Mesodermal cell (in vitro differentiated cells): ENCODE measurements around the gene SERPINB1.
"Not testable (repeated sequence)": the region's sequence is repeated elsewhere in the genome, so short reads cannot be mapped to it uniquely, and the experiment has no call there.

ENCODE experiments used
- H3K27ac ChIP-seq: 2 replicates; pipeline ENCODE4 v1.7.0; 2013; ENCODE audit warnings: mild to moderate bottlenecking, low read depth, low read length, moderate library complexity; ENCODE audit not compliant: severe bottlenecking
- H3K36me3 ChIP-seq: 2 replicates; pipeline ENCODE4 v1.7.1; 2013; ENCODE audit warnings: mild to moderate bottlenecking, low read length, moderate library complexity; ENCODE audit not compliant: control insufficient read depth, insufficient read depth
- H3K4me1 ChIP-seq: one replicate; pipeline ENCODE4 v1.7.1; 2013; ENCODE audit warnings: mild to moderate bottlenecking, low read length; ENCODE audit not compliant: insufficient read depth, control insufficient read depth, poor library complexity, severe bottlenecking
- H3K4me3 ChIP-seq: 2 replicates; pipeline ENCODE4 v1.7.0; 2013; ENCODE audit warnings: low read length, control low read depth, mild to moderate bottlenecking; ENCODE audit not compliant: insufficient read depth, poor library complexity, severe bottlenecking; ENCODE audit errors: extremely low read depth
- H3K9me3 ChIP-seq: 2 replicates; pipeline ENCODE4 v1.7.1; 2013; ENCODE audit warnings: mild to moderate bottlenecking, low read length, moderate library complexity; ENCODE audit not compliant: control insufficient read depth
- WGBS, 2 experiments: methylation state at CpG; one replicate each; pipeline ENCODE4 v1.1.5; 2013; ENCODE audit warnings: missing lambda C conversion rate in 2 of 2; ENCODE audit not compliant: insufficient coverage in 2 of 2; 5-methylcytosine and 5-hydroxymethylcytosine counted together

The SERPINB1 gene

DNA sequence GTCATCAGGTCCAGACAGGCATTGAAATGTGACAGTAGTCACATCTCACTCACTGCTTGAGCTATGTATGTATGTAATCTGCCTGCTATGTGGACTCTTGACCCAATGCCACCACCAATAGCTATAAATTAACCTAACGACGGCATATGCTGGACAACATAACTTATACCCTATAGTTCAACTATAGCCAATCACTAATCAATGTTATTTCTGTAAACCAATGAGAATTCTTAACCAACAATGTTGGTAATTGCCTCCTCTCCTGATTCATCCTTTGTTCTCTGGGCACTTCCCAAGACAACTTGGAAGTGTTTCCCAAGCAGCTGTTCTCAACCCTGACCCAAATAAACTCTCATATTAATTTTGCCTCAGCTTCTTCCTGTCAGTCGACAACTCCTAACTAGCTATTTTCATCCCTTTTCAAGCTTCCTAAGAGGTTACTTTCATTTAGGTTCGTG is 24.1 kb upstream of the SERPINB1 start:
- WGBS, 2 experiments, result 76 to 79% methylated on average over 2 to 3 of the region's 4 CpGs
- Histone ChIP-seq H3K9me3 (no peaks in the 10 kb centered on the region), H3K36me3 (no peaks in the 10 kb centered on the region), H3K4me1 (peaks cover 18% of the 10 kb centered on the region), H3K4me3 (no peak overlapping the region), H3K27ac (peak overlapping the region; percentile 51)

DNA sequence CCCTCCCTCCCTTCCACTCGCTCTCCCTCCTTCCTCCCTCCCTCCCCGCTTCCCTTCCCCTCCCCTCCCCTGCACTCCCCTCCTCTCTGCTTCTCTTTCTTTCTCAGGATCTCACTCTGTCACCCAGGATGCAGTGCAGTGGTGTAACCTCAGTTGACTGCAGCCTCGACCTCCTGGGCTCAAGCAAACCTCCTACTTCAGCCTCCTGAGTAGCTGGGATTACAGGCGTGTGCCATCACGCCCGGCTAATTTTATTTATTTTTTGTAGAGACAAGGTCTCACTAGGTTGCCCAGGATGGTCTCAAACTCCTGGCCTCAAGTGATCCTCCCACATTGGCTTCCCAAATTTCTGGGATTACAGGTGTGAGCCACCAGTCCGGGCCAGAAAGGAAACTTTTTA is 23.6 kb upstream of the SERPINB1 start:
- Histone ChIP-seq H3K9me3 (no peaks in the 10 kb centered on the region), H3K36me3 (no peaks in the 10 kb centered on the region)
- WGBS, 2 experiments, result 70 to 84% methylated on average over 5 of the region's 7 CpGs

DNA sequence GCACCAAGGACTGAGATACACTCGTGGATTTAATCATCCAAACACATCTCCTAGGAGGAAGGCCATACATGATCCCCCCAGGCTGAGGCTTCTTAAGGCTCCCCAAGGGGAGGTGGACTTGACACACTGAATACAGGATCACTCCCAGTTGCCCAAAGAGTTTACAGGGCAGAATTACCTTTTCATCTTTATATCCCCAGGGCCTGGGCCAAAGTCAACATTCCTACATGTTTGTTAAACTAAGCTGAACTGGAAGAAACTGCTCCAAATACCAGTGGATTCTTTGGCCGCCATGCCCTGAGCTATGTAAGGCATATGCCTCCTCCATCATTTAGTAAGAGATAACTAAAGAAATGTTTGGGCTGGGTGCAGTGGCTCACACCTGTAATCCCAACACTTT is 22.2 kb upstream of the SERPINB1 start:
- Histone ChIP-seq H3K9me3 (no peaks in the 10 kb centered on the region), H3K4me3 (no peak overlapping the region), H3K27ac (no peak overlapping the region), H3K4me1 (peaks cover 19% of the 10 kb centered on the region), H3K36me3 (no peaks in the 10 kb centered on the region)
- WGBS, 2 experiments, result 80 to 93% methylated on average over 1 to 2 of the region's 2 CpGs

More for the DNA sequence above, 23.6 kb upstream of the SERPINB1 start:
- Histone ChIP-seq H3K4me1 (peaks cover 16% of the 10 kb centered on the region), H3K27ac (no peak overlapping the region), H3K4me3 (no peak overlapping the region)

DNA sequence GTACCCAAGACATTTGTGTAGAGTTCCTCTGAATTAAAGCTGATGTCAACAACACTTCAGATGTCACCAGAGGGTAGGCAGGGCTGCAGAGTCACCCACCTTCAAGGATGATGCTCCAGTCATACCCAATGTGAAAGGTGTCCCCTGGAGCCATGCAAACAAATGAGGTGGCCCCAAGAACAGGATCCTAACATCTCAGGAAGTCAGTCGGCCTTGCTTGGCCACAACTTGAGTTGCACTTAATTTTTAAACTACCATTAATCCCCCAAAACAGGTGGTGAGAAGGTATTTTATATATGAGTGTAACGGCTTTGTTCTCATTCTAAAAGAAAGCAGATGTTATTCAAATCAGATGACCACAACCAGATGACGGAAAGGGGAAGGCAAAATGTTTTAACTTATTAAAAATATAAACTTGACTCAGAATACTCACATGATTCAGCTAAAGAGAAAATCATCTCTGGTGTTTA is 21.1 kb upstream of the SERPINB1 start:
- H3K4me1 ChIP-seq, result peaks cover 17% of the 10 kb centered on the region
- no peaks in the 10 kb centered on the region for H3K9me3 ChIP-seq
- no peak overlapping the region for H3K27ac ChIP-seq
- H3K4me3 ChIP-seq, result no peak overlapping the region
- no peaks in the 10 kb centered on the region for H3K36me3 ChIP-seq
- WGBS, 2 experiments, result no CpG with 5 or more reads among the region's 3 CpGs

DNA sequence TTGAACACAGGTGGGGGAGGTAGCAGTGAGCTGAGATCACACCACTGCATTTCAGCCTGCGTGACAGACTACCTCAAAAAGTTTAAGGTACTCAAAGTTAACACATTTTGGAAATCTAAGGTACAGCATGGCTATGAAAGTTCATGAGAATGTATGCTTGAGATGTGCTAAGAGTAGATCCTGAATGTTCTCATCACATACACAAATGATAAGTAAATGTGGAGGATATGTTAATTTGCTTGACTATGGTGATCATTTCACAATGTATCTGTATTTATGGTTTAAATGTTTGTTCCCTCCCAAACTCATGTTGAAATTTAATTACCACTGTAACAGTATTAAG is 20.1 kb upstream of the SERPINB1 start:
- H3K27ac ChIP-seq, result no peak overlapping the region
- no peaks in the 10 kb centered on the region for H3K36me3 ChIP-seq
- no peak overlapping the region for H3K4me3 ChIP-seq
- WGBS, 2 experiments, result 100% methylated on average over 1 of the region's 1 CpG; no CpG with 5 or more reads in 1 of the 2 experiments
- no peaks in the 10 kb centered on the region for H3K9me3 ChIP-seq
- peaks cover 27% of the 10 kb centered on the region for H3K4me1 ChIP-seq

DNA sequence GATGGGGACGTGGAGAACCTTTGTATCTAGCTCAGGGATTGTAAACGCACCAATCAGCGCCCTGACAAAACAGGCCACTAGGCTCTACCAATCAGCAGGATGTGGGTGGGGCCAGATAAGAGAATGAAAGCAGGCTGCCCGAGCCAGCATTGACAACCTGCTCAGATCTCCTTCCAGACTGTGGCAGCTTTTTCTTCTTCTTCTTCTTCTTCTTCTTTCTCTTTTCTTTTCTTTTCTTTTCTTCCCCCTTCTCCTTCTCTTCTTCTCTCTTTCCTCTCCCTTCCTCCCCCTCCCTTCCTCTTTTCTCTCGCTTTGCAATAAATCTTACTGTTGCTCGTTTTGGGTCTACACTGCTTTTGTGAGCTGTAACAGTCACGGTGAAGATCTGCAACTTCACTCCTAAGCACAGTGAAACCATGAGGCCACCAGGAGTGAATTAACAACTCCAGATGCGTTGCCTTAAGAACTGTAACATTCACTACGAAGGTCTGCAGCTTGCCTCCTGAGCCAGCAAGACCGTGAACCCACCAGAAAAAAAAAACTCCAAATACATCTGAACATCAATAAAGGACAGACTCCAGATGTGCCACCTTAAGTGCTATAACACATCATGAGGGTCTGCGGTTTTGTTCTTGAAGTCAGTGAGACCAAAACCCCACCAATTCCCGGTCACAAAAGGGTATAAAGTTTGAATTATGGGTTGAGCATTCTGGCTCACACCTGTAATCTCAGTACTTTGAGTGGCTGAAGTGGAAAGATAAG is 19.6 kb upstream of the SERPINB1 start:
- Histone ChIP-seq H3K27ac (no peak overlapping the region), H3K4me1 (peaks cover 30% of the 10 kb centered on the region), H3K36me3 (no peaks in the 10 kb centered on the region), H3K9me3 (no peaks in the 10 kb centered on the region), H3K4me3 (no peak overlapping the region)
- WGBS, 2 experiments, result 86 to 92% methylated on average over 7 to 9 of the region's 12 CpGs

DNA sequence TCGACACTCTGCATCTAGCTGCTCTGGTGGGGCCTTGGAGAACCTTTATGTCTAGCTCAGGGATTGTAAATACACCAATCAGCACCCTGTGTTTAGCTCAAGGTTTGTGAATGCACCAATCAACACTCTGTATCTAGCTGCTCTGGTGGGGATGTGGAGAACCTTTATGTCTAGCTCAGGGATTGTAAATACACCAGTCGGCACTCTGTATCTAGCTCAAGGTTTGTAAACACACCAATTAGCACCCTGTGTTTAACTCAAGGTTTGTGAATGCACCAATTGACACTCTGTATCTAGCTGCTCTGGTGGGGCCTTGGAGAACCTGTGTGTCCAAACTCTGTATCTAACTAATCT is 19.0 kb upstream of the SERPINB1 start:
- H3K27ac ChIP-seq, H3K36me3 ChIP-seq, H3K4me3 ChIP-seq, H3K9me3 ChIP-seq: not testable (repeated sequence)
- peaks cover 25% of the 10 kb centered on the region for H3K4me1 ChIP-seq
- WGBS, 2 experiments, result no CpG with 5 or more reads among the region's 2 CpGs

DNA sequence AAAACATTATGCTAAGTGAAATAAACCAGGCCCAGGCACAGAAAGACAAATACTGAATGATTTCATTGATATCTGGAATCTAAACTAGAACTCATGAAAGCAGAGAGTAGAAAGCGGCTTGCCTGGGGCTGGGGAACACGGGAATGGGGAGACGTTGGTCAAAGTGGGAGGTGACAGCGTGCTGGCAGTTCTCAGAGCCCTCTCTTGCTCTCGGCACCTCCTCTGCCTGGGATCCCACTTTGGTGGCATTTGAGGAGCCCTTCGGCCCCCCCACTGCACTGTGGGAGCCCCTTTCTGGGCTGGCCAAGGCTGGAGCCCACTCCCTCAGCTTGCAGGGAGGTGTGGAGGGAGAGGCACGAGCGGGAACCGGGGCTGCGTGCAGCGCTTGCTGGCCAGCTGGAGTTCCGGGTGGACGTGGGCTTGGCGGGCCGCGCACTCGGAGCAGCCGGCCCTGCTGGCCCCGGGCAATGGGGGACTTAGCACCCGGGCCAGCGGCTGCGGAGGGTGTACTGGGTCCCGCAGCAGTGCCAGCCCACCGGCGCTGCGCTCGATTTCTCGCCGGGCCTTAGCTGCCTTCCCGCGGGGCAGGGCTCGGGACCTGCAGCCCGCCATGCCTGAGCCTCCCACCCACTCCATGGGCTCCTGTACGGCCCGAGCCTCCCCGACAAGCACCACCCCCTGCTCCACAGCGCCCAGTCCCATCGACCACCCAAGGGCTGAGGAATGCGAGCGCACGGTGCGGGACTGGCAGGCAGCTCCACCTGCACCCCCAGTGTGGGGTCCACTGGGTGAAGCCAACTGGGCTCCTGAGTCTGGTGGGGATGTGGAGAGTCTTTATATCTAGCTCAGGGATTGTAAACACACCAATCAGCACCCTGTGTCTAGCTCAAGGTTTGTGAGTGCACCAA is 18.4 kb upstream of the SERPINB1 start:
- 95 to 97% methylated on average over 14 to 18 of the region's 42 CpGs for WGBS, 2 experiments
- H3K36me3 ChIP-seq, H3K4me3 ChIP-seq, H3K9me3 ChIP-seq, H3K27ac ChIP-seq: not testable (repeated sequence)
- peaks cover 28% of the 10 kb centered on the region for H3K4me1 ChIP-seq

DNA sequence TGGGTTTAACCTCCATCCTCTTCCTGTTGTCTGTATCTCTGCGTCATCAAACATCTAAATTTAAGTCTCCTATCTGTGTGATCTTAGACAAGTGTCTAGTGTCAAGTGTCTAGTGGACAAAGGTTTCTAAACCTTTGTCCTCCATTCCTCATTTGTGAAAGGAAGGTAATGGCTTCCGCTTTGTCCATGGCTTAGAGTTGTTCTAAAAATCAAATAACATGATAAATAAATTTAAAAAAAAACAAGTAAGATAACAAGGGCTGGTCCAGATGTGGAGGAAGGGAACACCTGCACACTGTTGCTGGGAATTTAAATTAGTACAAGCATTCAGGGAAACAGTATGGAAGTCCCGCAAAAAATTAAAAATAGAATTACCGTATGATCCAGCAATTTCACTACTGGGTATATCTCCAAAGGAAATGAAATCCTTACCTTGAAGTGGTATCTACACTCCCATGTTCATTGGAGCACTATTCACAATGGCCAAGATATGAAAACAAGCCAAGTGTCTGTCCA is 17.6 kb upstream of the SERPINB1 start:
- peak overlapping the region; percentile 79 for H3K27ac ChIP-seq
- peaks cover 32% of the 10 kb centered on the region for H3K4me1 ChIP-seq
- H3K36me3 ChIP-seq, result no peaks in the 10 kb centered on the region
- 80 to 100% methylated on average over 1 to 2 of the region's 4 CpGs for WGBS, 2 experiments
- H3K9me3 ChIP-seq, result no peaks in the 10 kb centered on the region
- H3K4me3 ChIP-seq, result no peak overlapping the region

DNA sequence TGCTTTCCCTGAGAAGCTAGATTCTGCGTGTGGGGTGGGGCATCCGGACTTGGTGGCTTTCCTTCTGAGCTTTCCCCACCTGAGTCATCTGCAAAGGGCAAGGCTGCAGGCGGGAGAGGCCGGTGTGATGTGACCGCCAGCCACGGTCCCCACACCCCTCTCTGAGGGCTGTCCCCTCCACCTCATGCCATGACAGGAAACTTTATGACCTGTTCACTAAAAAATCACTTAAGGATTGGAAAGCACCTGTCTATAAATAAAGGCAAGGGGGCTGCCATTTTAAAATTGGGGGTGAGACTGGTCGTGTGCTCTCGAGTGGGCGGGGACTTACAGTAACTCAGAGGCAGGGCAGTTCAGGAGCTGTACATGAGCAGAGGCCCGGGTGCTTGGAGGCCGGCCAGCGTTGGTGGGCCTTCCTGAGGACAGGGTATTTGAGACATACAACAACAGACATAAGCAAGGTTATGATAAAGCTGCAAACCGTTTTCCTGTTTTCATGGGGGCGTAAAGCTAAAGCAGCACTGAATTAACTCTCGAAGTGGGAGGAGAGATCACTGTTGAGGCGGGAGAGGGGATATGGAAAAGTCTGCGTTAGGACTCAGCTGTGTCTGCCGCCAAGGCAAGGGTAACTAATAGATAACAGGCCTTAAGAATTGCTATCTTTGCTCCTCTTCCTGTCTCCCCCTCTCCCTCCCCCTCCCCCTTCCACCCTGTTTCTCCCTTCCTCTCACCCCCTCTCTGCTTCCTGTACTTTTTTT is 16.1 kb upstream of the SERPINB1 start:
- Histone ChIP-seq H3K27ac (peak overlapping the region; percentile 79), H3K4me1 (peaks cover 46% of the 10 kb centered on the region), H3K36me3 (no peaks in the 10 kb centered on the region), H3K4me3 (no peak overlapping the region), H3K9me3 (no peaks in the 10 kb centered on the region)
- WGBS, 2 experiments, result 46 to 61% methylated on average over 10 to 12 of the region's 18 CpGs
